G401 (cell line): ENCODE data around the gene BCAN. TPM values are rescaled to one million over a fixed set of nuclear protein-coding genes. Genes with fewer than 3 reads are reported as not detected.

Experiments
- DNase-seq: peaks from one replicate; pipeline ENCODE4 v3.0.0-alpha.2; 2015; ENCODE audit warnings: low spot score
- in situ Hi-C: cut with HindIII; loops from 2 replicates; pipeline ENCODE4 v1.10.0; 2016; ENCODE audit warnings: low sequenced_read_pairs, mixed read lengths
- total RNA-seq: library from RNA; depleted of rRNA; stranded (reverse); fragments of >200 nt; shearing (Covaris generic); gene quantifications from 2 replicates; pipeline ENCODE4 v1.2.3, GENCODE V29; 2014; rRNA removed

The BCAN gene
- total RNA-seq, 1 experiment from 2014 or later, result 23.9 TPM

DNA sequence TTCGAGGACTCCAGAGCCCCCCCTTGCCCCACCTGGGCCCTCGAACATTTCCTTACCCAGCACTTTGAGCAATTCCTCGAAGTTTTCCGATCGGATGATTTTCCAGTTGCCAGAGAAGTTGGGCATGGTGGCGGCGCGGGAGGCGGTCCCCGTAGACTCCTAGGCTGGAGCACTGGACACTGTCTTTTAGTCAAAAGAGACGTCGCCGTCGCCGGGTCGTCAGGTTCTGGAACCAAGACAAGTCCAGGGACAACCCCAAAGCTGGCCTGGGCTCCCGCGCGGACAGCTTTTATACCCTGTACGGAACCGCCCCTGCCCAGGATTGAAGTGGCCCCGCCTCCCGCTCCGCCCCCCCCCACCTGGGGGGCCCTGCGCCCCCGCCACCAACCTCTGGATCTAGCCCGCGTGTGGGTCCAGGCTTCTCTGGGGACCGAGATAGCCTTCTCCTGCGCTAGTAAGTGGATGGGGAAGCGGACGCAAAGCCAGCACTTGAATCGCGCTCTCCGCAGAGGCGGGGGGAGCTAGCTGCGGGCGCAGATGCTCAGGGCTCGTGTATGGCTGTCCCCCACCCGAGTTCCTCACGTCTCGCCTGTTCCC lies 63.5 kb downstream of the BCAN start, which contains the start of gene CRABP2:
CRABP2 (minus strand) TSS at position 263 of the 597 bp plus-strand sequence; CDS start at position 126, 137 bp downstream.
- peak; percentile 55 for DNase-seq
- in situ Hi-C loops, result no loop called here

GRCh38 chr1:156705918-156706656 lies 64.2 kb downstream of the BCAN start:
- peak; percentile 70 for DNase-seq
- in situ Hi-C loops, result no loop called here

DNA sequence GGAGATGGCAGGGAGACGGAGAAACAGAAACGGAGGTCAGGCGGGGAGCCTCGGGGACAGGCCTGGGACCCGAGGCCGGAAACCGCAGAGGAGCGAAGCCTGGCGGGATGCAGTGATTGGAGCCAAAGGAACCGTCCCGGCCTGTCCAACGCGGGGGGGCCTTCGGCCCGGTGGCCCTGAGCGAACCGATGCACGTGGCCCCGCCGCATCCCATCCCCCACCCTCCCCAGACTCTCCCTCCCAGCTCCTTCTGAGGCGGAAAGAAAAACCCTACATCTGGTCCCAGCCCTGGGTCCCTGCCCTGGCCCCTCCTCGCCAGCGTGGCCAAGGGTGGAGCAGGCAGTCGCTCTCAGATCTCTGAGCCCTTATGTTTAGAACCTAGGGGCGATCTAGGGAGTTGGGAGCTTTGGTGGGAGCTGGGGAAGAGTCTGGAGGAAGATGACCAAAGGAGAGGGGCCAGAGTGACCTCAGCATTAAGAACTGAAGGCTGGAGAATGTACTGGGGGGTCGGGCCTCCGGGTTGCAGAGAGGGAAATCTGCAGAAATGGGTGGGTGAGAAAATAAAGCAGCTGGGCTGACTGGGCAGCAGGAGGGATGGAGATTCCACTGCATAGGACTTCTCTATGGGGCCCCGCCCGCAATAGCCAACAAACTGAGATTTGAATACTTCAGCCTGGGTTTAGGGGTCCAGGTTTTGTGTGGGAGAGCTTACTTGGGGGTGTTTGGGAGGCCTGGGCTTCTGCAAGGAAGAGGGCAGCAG lies 64.9 kb downstream of the BCAN start:
- in situ Hi-C loops, result no loop called here
- peak; percentile 58 for DNase-seq

GRCh38 chr1:156707417-156708217 lies 65.7 kb downstream of the BCAN start:
- in situ Hi-C loops, result no loop called here
- DNase-seq, result peak; percentile 60

- in situ Hi-C loops, result no loop called here
- peak; percentile 71 for DNase-seq
These were observed 66.3 kb downstream of the BCAN start for GRCh38 chr1:156708218-156708661.

GRCh38 chr1:156709031-156709430 lies 67.1 kb downstream of the BCAN start:
- DNase-seq, result no peak
- in situ Hi-C loops, result no loop called here

Other genes starting within 250 kb of the BCAN start
- gene MEF2D, start 141.3 kb upstream of the BCAN start, total RNA-seq, result 5.5 and 7.3 TPM in 2 replicates
- 13.4 and 16.9 TPM in 2 replicates for gene IQGAP3, start 69.6 kb upstream of the BCAN start, total RNA-seq
- gene TTC24, start 62.4 kb upstream of the BCAN start, total RNA-seq, result not detected in 2 replicates
- 103 and 112 TPM in 2 replicates for gene NAXE, start 50.3 kb upstream of the BCAN start, total RNA-seq
- gene GPATCH4, start 40.6 kb upstream of the BCAN start, total RNA-seq, result 13.7 and 25.4 TPM in 2 replicates
- 0.25 and 0.44 TPM in 2 replicates for gene HAPLN2, start 22.7 kb upstream of the BCAN start, total RNA-seq
- 170 and 183 TPM in 2 replicates for gene NES, start 35.3 kb downstream of the BCAN start, total RNA-seq
- gene CRABP2, start 63.5 kb downstream of the BCAN start, total RNA-seq, result 1,143 and 1,168 TPM in 2 replicates
- gene METTL25B, start 86.4 kb downstream of the BCAN start, total RNA-seq, result 24.6 and 54.8 TPM in 2 replicates
- 29.8 and 31.9 TPM in 2 replicates for gene ISG20L2, start 86.6 kb downstream of the BCAN start, total RNA-seq
- 34.2 and 88.7 TPM in 2 replicates for gene MRPL24, start 99.0 kb downstream of the BCAN start, total RNA-seq
- gene HDGF, start 109.6 kb downstream of the BCAN start, total RNA-seq, result 481 and 510 TPM in 2 replicates
- 45.4 and 51.1 TPM in 2 replicates for gene PRCC, start 125.4 kb downstream of the BCAN start, total RNA-seq
- gene SH2D2A, start 174.7 kb downstream of the BCAN start, total RNA-seq, result 1.8 and 2.4 TPM in 2 replicates
- gene INSRR, start 217.0 kb downstream of the BCAN start, total RNA-seq, result not detected in 2 replicates
- gene NTRK1, start 218.7 kb downstream of the BCAN start, total RNA-seq, result 0.81 and 1.2 TPM in 2 replicates